Activated naive CD4-positive, alpha-beta T cell treated with anti-CD3 and anti-CD28 coated beads, Interleukin-2, amount 10 ng/mL, durations not matched to agents 7 days and 5 days (primary cell): ENCODE measurements around the gene PKMYT1.

Source experiments
- CTCF ChIA-PET: fragments of 350-600 bp; sonication (Branson Sonifier 250); formaldehyde crosslinking; loops from one replicate; lab custom pipeline; 2021; ENCODE audit warnings: antibody characterized with exemption; lab: Charles Lee
- DNase-seq: peaks from one replicate; pipeline ENCODE4 v3.0.0-alpha.2; 2020
- H3K27ac Mint-ChIP-seq: one replicate; pipeline ENCODE4 v1.8.0; 2021; ENCODE audit warnings: mild to moderate bottlenecking, moderate library complexity, mixed read lengths
- H3K27me3 Mint-ChIP-seq: one replicate; pipeline ENCODE4 v1.8.0; 2021; ENCODE audit warnings: mild to moderate bottlenecking, mixed read lengths
- H3K36me3 Mint-ChIP-seq: one replicate; pipeline ENCODE4 v1.8.0; 2021; ENCODE audit warnings: mixed read lengths
- H3K4me1 Mint-ChIP-seq: one replicate; pipeline ENCODE4 v1.8.0; 2021; ENCODE audit warnings: mixed read lengths
- H3K4me3 Mint-ChIP-seq: one replicate; pipeline ENCODE4 v1.8.0; 2021; ENCODE audit warnings: mild to moderate bottlenecking, moderate library complexity, mixed read lengths
- H3K9me3 Mint-ChIP-seq: one replicate; pipeline ENCODE4 v1.8.0; 2021; ENCODE audit warnings: mixed read lengths

Gene PKMYT1

DNA sequence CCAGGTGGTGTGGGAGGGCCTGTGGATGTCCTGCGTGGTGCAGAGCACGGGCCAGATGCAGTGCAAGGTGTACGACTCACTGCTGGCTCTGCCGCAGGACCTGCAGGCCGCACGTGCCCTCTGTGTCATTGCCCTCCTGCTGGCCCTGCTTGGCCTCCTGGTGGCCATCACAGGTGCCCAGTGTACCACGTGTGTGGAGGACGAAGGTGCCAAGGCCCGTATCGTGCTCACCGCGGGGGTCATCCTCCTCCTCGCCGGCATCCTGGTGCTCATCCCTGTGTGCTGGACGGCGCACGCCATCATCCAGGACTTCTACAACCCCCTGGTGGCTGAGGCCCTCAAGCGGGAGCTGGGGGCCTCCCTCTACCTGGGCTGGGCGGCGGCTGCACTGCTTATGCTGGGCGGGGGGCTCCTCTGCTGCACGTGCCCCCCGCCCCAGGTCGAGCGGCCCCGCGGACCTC, 33.3 kb upstream of the PKMYT1 start:
- no peak for DNase-seq
- H3K9me3 Mint-ChIP-seq = no peaks in the 10 kb centered on the region

DNA sequence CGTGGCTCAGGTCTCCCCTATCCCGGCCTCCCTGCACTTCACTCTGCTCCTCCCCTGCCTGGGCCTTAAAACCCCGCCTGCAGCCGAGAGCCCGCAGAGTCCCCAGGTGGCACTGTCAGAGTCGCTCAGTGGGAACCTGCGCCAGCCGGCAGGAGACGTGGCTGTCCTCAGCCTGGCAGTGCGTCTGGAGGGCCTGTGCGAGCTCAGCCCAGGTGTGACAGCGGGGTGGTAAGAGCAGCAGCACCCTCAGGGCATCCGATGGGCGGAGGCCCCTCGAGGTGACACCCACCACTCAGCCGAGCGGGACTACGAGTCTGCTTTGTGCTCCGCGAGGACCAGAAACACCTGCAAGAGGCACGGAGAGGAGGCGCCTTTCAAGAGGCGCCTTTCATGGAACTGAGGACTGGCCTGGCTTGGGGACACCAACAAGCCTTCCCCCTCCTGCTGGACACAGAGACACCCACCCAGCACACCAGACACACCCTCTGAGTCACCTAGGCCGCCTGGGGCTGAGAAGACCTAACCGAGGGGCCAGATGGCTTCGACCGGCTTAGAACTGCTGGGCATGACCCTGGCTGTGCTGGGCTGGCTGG, 32.7 kb upstream of the PKMYT1 start, which contains the start of gene CLDN9:
TSS of gene CLDN9 (plus strand) at position 96 of the 593 bp plus-strand sequence. CDS start at position 536, 440 bp downstream.
- CTCF ChIA-PET = interaction anchor here (17.3 kb wide), 1 partner anchor 14 kb away, joined by 300 read pairs; the partner anchor contains the start of genes CLDN6, HCFC1R1, THOC6 and TNFRSF12A
- no peaks in the 10 kb centered on the region for H3K36me3 Mint-ChIP-seq
- no peak for DNase-seq
- no peak within 1 kb of the TSS for H3K4me3 Mint-ChIP-seq
- peaks cover 16% of the 10 kb centered on the region for H3K4me1 Mint-ChIP-seq
- H3K27ac Mint-ChIP-seq = no peak within 1 kb of the TSS
- peaks cover 95% of the 10 kb centered on the region for H3K27me3 Mint-ChIP-seq
- H3K9me3 Mint-ChIP-seq = no peaks in the 10 kb centered on the region

More for the DNA sequence above, 33.3 kb upstream of the PKMYT1 start:
- CTCF ChIA-PET = interaction anchor here (0.6 to 17.3 kb wide), 2 partner anchors 13 to 19 kb away, joined by 3 to 300 read pairs; partner anchors contain the start of genes CLDN6, HCFC1R1, THOC6 and TNFRSF12A
- Mint-ChIP-seq H3K4me1 (peaks cover 14% of the 10 kb centered on the region), H3K27me3 (peaks cover 95% of the 10 kb centered on the region), H3K4me3 (no peak overlapping the region), H3K36me3 (no peaks in the 10 kb centered on the region), H3K27ac (no peak overlapping the region)

DNA sequence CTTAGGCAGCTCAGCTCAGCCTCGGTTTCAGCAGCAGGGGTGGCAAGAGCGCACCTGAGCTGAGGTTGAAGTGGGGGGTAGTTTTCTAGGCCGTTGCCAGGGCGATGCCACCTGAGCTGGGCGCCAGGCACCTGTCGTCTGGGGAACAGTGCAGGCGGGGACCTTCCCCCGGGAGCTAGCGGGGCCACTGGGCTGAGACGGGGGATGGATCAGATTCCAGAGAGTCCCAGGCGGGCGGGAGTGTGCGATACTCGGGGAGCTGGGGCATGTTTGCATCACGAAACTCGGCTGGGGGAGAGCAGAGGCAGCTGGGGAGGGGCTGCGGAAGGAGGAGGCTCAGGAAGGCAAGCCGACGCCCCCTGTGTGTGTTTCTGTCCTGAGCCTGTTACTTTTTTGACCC, 32.0 kb upstream of the PKMYT1 start:
- H3K27me3 Mint-ChIP-seq = peaks cover 98% of the 10 kb centered on the region
- H3K36me3 Mint-ChIP-seq = no peaks in the 10 kb centered on the region
- CTCF ChIA-PET = interaction anchor here (17.3 kb wide), 1 partner anchor 15 kb away, joined by 300 read pairs; the partner anchor contains the start of genes CLDN6, HCFC1R1, THOC6 and TNFRSF12A
- no peaks in the 10 kb centered on the region for H3K9me3 Mint-ChIP-seq
- H3K27ac Mint-ChIP-seq = no peak overlapping the region
- no peak overlapping the region for H3K4me3 Mint-ChIP-seq
- peaks cover 23% of the 10 kb centered on the region for H3K4me1 Mint-ChIP-seq
- no peak for DNase-seq

DNA sequence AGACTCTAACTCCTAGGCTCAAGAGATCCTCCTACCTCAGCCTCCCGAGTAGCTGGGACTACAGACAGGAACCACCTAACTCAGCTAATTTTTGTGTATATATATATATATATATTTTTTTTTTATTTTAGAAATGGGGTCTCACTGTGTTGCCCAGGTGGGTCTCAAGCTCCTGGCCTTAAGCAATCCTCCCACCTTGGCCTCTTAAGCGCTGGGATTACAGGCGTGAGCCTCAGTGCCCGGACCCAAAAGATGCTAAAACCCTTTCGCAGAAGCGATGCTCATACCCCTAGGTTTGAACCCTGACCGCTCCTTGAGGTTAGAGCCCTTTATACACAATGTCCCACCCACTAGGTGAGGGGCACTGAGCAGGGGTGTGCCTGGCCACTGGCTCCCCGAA, 30.3 kb upstream of the PKMYT1 start:
- Mint-ChIP-seq H3K4me3 (no peak overlapping the region), H3K9me3 (no peaks in the 10 kb centered on the region), H3K27ac (no peak overlapping the region), H3K27me3 (peaks cover 97% of the 10 kb centered on the region), H3K36me3 (no peaks in the 10 kb centered on the region), H3K4me1 (peaks cover 37% of the 10 kb centered on the region)
- CTCF ChIA-PET = interaction anchor here (17.3 kb wide), 1 partner anchor 16 kb away, joined by 300 read pairs; the partner anchor contains the start of genes CLDN6, HCFC1R1, THOC6 and TNFRSF12A
- DNase-seq = no peak

DNA sequence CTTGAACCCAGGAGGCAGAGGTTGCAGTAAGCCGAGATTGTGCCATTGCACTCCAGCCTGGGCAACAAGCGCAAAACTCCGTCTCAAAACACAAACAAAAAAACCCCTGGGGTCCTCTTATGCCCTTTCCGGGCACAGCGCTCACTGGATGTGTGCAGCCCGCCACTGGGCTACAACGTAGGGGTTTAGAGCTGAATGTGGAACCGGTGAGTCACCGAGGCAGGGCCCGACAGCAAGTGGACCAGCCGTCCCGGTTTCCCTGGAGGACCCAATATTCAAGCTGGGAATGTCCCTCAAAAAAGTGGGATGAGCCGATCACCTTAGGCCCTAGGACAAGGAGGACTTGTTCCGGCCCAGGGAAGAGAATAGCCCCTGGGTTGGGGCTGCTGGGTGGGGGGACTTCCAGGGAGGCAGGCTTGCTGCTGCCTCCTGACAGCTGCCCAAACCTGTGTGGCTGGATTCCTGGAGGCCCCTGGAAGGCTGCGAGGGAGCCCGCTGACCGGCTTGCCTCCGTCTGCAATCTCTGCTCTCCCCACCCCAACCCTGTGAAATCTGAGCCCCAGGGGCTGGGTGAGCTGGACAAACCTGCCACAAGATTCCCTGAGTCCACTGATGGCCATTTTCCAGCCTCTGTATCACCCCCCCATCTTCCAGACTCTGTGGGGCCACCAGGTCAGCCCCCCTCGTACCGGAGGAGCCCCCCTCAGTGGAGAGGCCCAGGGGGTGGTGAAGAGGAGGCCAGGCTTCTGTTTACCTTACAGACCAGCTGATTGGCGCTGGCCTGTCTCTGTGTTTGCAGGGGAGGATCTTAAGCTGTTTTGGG, 29.5 kb upstream of the PKMYT1 start:
- Mint-ChIP-seq H3K4me3 (no peak overlapping the region), H3K27ac (no peak overlapping the region), H3K4me1 (peaks cover 39% of the 10 kb centered on the region), H3K9me3 (no peaks in the 10 kb centered on the region), H3K27me3 (peaks cover 95% of the 10 kb centered on the region), H3K36me3 (no peaks in the 10 kb centered on the region)
- CTCF ChIA-PET = interaction anchor here (17.3 kb wide), 1 partner anchor 17 kb away, joined by 300 read pairs; the partner anchor contains the start of genes CLDN6, HCFC1R1, THOC6 and TNFRSF12A
- no peak for DNase-seq

DNA sequence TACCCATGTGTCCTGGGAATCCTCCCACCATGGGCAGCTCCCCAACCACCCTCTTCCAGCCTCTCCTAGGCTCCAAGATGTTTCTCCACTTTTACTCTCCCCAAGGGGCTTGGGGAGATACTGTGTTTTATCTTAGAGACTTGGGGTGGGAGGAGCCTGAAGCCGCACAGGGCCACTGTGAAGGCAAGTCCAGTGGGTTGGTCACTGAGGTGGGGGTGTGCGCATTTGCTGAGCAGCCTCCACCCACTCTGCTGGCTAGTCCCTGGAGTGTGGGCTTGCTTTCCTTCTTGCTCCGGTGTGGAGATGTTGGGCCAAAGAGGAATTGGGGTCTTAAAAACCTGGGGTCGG, 28.4 kb upstream of the PKMYT1 start:
- H3K36me3 Mint-ChIP-seq = no peaks in the 10 kb centered on the region
- H3K4me1 Mint-ChIP-seq = peaks cover 40% of the 10 kb centered on the region
- H3K27ac Mint-ChIP-seq = no peak overlapping the region
- CTCF ChIA-PET = interaction anchor here (17.3 kb wide), 1 partner anchor 18 kb away, joined by 300 read pairs; the partner anchor contains the start of genes CLDN6, HCFC1R1, THOC6 and TNFRSF12A
- no peak for DNase-seq
- peaks cover 90% of the 10 kb centered on the region for H3K27me3 Mint-ChIP-seq
- H3K9me3 Mint-ChIP-seq = no peaks in the 10 kb centered on the region
- no peak overlapping the region for H3K4me3 Mint-ChIP-seq

DNA sequence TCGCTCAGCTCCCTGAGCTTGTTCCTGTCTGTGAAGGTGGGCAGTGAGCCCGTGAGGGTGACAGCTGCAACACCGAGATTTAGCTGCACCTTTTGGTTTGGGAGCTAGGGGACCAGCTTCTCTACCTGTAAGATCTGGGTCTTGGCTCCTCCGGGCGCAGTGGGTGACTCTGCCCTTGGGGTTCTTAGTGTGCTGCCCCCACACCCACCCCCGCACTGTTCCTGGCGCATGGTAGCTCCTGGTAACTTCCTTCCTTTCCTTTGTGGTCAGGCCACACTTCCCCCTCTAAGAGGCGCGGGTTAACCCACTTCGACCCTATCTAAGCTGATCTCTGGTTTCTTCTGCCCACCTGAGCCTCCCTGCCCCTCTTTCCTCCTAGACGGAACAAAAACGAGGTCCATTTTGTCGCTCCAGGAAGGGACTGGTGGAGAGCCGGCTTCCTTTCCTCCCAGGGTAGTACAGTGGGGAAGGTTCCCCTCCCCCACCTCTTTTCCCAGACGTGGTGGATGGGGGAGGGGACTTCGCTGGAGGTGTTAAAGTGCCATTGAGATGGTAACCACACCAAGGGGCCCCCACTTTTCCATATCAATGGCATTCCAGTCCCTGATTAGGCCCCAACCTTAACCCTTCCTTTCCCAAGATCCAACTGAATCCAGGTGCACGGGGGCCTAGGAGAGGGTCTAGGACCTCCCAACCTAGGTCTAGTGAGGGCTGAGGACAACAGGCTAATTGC, 27.9 kb upstream of the PKMYT1 start:
- CTCF ChIA-PET = interaction anchor here (1.4 to 17.3 kb wide), 4 partner anchors 19 to 155 kb away, joined by 3 to 300 read pairs (median 4); partner anchors contain the start of genes CLDN6, HCFC1R1, PKMYT1 and THOC6
- H3K4me1 Mint-ChIP-seq = peaks cover 40% of the 10 kb centered on the region
- no peaks in the 10 kb centered on the region for H3K9me3 Mint-ChIP-seq
- DNase-seq = peak; percentile 46
- H3K4me3 Mint-ChIP-seq = peak overlapping the region; percentile 49
- H3K36me3 Mint-ChIP-seq = no peaks in the 10 kb centered on the region
- peaks cover 86% of the 10 kb centered on the region for H3K27me3 Mint-ChIP-seq
- H3K27ac Mint-ChIP-seq = peak overlapping the region; percentile 60

DNA sequence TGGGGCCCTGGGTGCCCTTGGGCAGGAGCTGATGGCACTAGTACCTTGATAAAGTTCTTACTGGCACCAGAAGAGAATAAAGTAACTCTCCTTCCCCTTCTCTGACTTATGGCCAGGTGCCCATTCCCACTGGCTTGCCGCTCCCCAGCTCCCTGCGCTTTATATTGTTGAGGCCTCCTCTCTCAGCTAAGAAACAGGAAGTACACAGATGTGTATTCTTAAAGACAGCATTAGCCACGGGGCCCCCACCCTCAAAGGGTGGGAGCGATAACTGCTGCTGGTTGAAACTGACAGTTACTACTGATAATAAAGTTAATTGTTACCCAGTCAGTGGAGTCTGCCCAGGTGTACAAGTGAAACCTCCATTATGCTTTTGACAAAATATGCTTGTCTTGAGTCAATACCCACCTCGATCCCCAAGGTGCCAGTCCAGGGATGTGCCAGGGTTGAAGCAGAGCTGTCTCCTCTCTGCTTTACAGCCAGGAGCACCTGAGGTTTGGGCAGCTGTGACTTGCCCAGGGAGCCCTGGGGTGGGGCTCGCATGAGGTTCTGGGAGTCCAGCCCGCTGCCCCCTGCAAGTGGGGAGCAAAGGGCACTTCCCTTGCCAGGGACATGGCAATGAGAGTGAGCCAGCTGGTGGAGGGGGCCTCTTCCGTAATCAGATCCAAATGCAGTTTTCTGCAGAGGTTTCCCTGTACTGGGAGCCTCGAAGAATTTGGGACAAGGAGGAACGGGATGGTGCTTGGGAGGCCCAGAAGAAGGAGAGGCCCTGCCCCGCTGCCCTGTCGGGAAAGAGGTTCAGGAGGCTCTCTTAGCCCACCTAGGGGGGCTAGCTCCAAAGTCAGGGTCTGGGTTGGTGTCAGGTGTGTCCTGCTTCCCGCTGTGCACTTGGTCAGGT, 27.1 kb upstream of the PKMYT1 start:
- CTCF ChIA-PET = interaction anchor here (1.0 to 17.3 kb wide), 5 partner anchors 19 to 156 kb away, joined by 3 to 300 read pairs (median 3); partner anchors contain the start of genes CLDN6, HCFC1R1, PKMYT1 and THOC6
- no peaks in the 10 kb centered on the region for H3K9me3 Mint-ChIP-seq
- H3K4me1 Mint-ChIP-seq = peaks cover 40% of the 10 kb centered on the region
- no peak overlapping the region for H3K4me3 Mint-ChIP-seq
- no peak for DNase-seq
- H3K27me3 Mint-ChIP-seq = peaks cover 82% of the 10 kb centered on the region
- no peaks in the 10 kb centered on the region for H3K36me3 Mint-ChIP-seq
- H3K27ac Mint-ChIP-seq = peak overlapping the region; percentile 60

DNA sequence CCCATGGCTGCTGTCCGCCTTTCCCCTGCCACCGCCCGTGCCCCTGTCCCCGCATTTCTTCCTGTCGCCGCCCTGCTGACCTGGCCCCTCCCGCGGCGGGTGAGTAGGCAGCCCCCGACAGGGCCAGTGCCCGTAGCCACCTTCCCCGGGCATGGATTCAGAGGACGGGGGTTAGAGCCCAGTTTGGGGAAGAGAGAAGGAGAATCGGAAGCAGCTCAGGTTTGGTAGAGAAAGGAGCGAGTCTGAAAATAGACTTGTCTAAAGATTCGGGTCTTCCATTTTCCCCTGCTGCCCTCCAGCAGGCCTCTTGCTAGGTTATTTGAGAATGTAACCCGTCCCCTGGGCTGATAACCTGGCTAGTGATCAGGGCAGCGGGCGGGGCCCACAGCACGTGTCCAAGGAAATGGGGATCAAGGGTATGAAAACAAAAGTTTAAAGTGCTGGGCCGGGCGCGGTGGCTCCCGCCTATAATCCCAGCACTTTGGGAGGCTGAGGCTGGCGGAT, 24.6 kb upstream of the PKMYT1 start:
- Mint-ChIP-seq H3K36me3 (no peaks in the 10 kb centered on the region), H3K4me1 (peaks cover 40% of the 10 kb centered on the region), H3K4me3 (peak overlapping the region; percentile 77), H3K27ac (no peak overlapping the region), H3K27me3 (peaks cover 71% of the 10 kb centered on the region), H3K9me3 (no peaks in the 10 kb centered on the region)
- CTCF ChIA-PET = interaction anchor here (17.3 kb wide), 1 partner anchor 22 kb away, joined by 300 read pairs; the partner anchor contains the start of genes CLDN6, HCFC1R1, THOC6 and TNFRSF12A
- peak; percentile 42 for DNase-seq

DNA sequence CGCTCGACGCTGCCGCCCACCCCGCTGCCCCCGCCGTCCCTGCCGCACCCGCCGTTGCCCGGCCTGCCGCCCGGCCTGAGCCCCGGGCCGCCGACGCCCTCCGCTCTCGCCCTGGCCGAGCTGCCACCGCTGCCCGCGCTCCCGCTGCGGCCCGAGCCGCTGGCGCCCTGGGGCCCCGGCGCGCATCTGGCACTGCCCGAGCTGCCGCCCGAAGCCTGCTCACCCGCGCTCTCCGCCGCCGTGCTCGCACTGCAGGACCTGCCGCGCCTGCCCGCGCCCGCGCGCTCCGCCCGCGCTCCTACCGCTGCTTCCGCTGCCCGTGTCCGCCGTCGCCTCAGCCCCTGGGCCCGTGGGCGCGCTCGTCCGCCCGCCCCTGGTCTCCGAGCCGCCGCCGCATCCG, 24.1 kb upstream of the PKMYT1 start:
- Mint-ChIP-seq H3K36me3 (no peaks in the 10 kb centered on the region), H3K4me1 (peaks cover 37% of the 10 kb centered on the region), H3K27ac (no peak overlapping the region), H3K4me3 (no peak overlapping the region), H3K27me3 (peaks cover 71% of the 10 kb centered on the region), H3K9me3 (no peaks in the 10 kb centered on the region)
- peak; percentile 46 for DNase-seq
- CTCF ChIA-PET = interaction anchor here (0.7 to 17.3 kb wide), 8 partner anchors 10 to 116 kb away, joined by 3 to 300 read pairs (median 4); partner anchors contain the start of genes CLDN6, HCFC1R1, PAQR4 and THOC6

DNA sequence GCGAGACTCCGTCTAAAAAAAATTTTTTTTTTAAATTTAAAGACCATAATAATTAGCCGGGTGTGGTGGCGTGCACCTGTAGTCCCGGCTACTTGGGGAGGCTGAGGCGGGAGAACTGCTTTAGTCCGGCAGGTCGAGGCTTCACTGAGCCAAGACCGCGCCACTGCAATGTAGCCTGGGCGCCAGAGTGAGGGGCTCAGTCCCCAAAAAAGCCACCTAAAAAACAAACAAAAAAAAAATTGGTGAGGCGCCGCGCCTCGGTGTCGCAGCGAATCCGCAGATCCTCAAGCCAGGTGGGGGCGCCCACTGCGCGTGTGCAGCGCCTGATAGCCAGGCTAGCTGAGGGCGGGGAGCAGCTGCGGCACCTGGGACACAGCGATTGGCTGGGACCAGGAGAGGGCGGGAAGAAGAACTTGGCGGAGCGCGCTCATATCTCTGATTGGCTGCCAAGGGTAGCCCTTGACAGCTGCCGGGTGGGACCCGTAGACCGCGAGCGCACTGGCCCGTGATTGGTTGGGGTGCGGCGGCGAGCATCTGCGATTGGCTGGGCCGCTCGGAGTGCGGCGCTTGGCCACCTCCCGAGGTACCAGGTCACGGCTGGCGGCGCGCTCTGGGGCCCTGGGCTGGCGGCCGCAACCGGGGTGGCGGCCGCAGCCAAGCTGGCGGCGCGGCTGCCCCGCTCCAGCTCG, 23.5 kb upstream of the PKMYT1 start:
- H3K4me3 Mint-ChIP-seq = peak overlapping the region; percentile 73
- H3K9me3 Mint-ChIP-seq = no peaks in the 10 kb centered on the region
- peaks cover 71% of the 10 kb centered on the region for H3K27me3 Mint-ChIP-seq
- peak; percentile 99 for DNase-seq
- peak overlapping the region; percentile 72 for H3K27ac Mint-ChIP-seq
- CTCF ChIA-PET = interaction anchor here (0.7 to 17.3 kb wide), 8 partner anchors 11 to 115 kb away, joined by 3 to 300 read pairs (median 4); partner anchors contain the start of genes CLDN6, HCFC1R1, PAQR4 and THOC6
- no peaks in the 10 kb centered on the region for H3K36me3 Mint-ChIP-seq
- H3K4me1 Mint-ChIP-seq = peaks cover 35% of the 10 kb centered on the region

DNA sequence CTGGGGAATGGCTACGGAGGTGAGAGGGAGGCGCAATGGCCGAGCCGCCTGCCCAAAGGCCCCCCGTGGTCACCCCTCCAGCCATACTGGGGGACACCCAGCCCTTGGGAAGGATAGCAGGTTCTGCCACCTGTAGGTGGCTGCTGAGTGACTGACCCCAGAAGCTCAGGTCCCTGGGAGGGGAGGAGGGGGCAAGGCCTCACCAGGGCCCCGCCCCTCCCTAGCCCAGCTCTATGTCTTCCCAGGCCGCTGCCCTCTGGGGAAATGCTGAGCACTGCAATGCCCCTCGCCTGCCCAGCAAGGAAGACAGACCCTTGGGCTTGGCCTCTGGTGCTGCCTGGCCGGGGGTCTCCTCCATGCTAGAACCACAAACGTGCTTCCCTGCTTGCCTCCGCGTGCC, 21.1 kb upstream of the PKMYT1 start:
- H3K9me3 Mint-ChIP-seq = no peaks in the 10 kb centered on the region
- H3K4me1 Mint-ChIP-seq = peaks cover 11% of the 10 kb centered on the region
- no peak overlapping the region for H3K4me3 Mint-ChIP-seq
- no peaks in the 10 kb centered on the region for H3K36me3 Mint-ChIP-seq
- CTCF ChIA-PET = interaction anchor here (0.6 to 17.3 kb wide), 3 partner anchors 26 to 45 kb away, joined by 3 to 300 read pairs (median 3); partner anchors contain the start of genes CLDN6, HCFC1R1, THOC6 and TNFRSF12A
- DNase-seq = no peak
- H3K27me3 Mint-ChIP-seq = peaks cover 71% of the 10 kb centered on the region
- no peak overlapping the region for H3K27ac Mint-ChIP-seq
